Liver (tissue), 9 donors: ENCODE measurements around the gene C10orf62. TPM values are rescaled to one million over a fixed set of nuclear protein-coding genes. Genes with fewer than 3 reads are reported as not detected.

Source experiments
- DNase-seq: peaks from one replicate; pipeline ENCODE4 v3.0.0-alpha.2; 2017; ENCODE audit warnings: low spot score
- H3K27ac ChIP-seq, 2 donors: one replicate each; pipeline ENCODE4 v1.7.0; 2013; ENCODE audit warnings: inconsistent platforms in 2 of 2, low read length in 2 of 2, control low read depth in 1 of 2, low read depth in 1 of 2, mild to moderate bottlenecking in 1 of 2
- H3K27me3 ChIP-seq, 4 donors: one replicate each; pipeline versions ENCODE4 v1.6.1 to v1.7.0; 2013; ENCODE audit warnings: low read length in 3 of 4, inconsistent platforms in 1 of 4, mild to moderate bottlenecking in 1 of 4, moderate library complexity in 1 of 4; ENCODE audit not compliant: control insufficient read depth in 4 of 4, insufficient read depth in 4 of 4
- H3K36me3 ChIP-seq, 4 donors: one replicate each; pipeline versions ENCODE4 v1.6.1 to v1.7.0; 2013; ENCODE audit warnings: low read length in 3 of 4, mild to moderate bottlenecking in 3 of 4, low read depth in 1 of 4, moderate library complexity in 1 of 4; ENCODE audit not compliant: control insufficient read depth in 4 of 4, insufficient read depth in 3 of 4
- H3K4me1 ChIP-seq, 4 donors: one replicate each; pipeline versions ENCODE4 v1.6.1 to v1.7.0; 2013; ENCODE audit warnings: low read length in 3 of 4, mild to moderate bottlenecking in 3 of 4, moderate library complexity in 1 of 4; ENCODE audit not compliant: control insufficient read depth in 4 of 4, insufficient read depth in 4 of 4
- H3K4me3 ChIP-seq, 3 donors: one replicate each; pipeline versions ENCODE4 v1.6.1 to v1.7.0; 2013; ENCODE audit warnings: low read length in 3 of 3, control low read depth in 1 of 3, low read depth in 1 of 3, mild to moderate bottlenecking in 1 of 3
- H3K9ac ChIP-seq, 2 donors: one replicate each; pipeline ENCODE4 v1.7.0; 2013; ENCODE audit warnings: low read length in 2 of 2, mild to moderate bottlenecking in 2 of 2, moderate library complexity in 2 of 2, control low read depth in 1 of 2, low read depth in 1 of 2
- H3K9me3 ChIP-seq, 4 donors: one replicate each; pipeline versions ENCODE4 v1.6.1 to v1.7.0; 2013; ENCODE audit warnings: low read length in 3 of 4; ENCODE audit not compliant: control insufficient read depth in 4 of 4
- EGR1 ChIP-seq, 2 donors: IDR thresholded peaks; 2 replicates each; pipeline ENCODE4 v1.6.1; 2016 to 2018; ENCODE audit warnings: antibody characterized with exemption in 2 of 2, low read depth in 2 of 2
- FOXA1 ChIP-seq: IDR thresholded peaks from 2 replicates; pipeline ENCODE4 v1.6.1; 2016; ENCODE audit warnings: antibody characterized with exemption
- FOXA2 ChIP-seq: IDR thresholded peaks from 2 replicates; pipeline ENCODE4 v1.6.1; 2016; ENCODE audit warnings: antibody characterized with exemption
- GABPA ChIP-seq, 2 donors: IDR thresholded peaks in 1 of 2; conservative IDR thresholded peaks in 1 of 2; 2 replicates each; pipeline ENCODE4 v1.6.1; 2016; ENCODE audit warnings: antibody characterized with exemption in 2 of 2, mild to moderate bottlenecking in 1 of 2, moderate library complexity in 1 of 2
- HNF4A ChIP-seq, 2 donors: conservative IDR thresholded peaks; 2 replicates each; pipeline ENCODE4 v1.6.1; 2016; ENCODE audit warnings: antibody characterized with exemption in 2 of 2, mild to moderate bottlenecking in 2 of 2
- HNF4G ChIP-seq: IDR thresholded peaks from 2 replicates; pipeline ENCODE4 v1.6.1; 2016; ENCODE audit warnings: antibody characterized with exemption
- NR2F2 ChIP-seq: IDR thresholded peaks from 2 replicates; pipeline ENCODE4 v1.6.1; 2016; ENCODE audit warnings: antibody characterized with exemption
- RAD21 ChIP-seq, 2 donors: IDR thresholded peaks; 2 replicates each; pipeline ENCODE4 v1.6.1; 2016; ENCODE audit warnings: antibody characterized with exemption in 2 of 2, mild to moderate bottlenecking in 2 of 2
- RXRA ChIP-seq, 2 donors: IDR thresholded peaks; 2 replicates each; pipeline ENCODE4 v1.6.1; 2017 to 2018; ENCODE audit warnings: antibody characterized with exemption in 2 of 2, mild to moderate bottlenecking in 1 of 2
- SP1 ChIP-seq: IDR thresholded peaks from 2 replicates; pipeline ENCODE4 v1.6.1; 2018; ENCODE audit warnings: antibody characterized with exemption, mild to moderate bottlenecking
- TAF1 ChIP-seq: conservative IDR thresholded peaks from 2 replicates; pipeline ENCODE4 v1.6.1; 2016; ENCODE audit warnings: antibody characterized with exemption, mild to moderate bottlenecking
- WGBS: extraction: QIAGEN DNeasy Blood & Tissue Kit; methylation state at CpG from one replicate; pipeline ENCODE4 v1.1.7; 2013; 5-methylcytosine and 5-hydroxymethylcytosine counted together
- polyA plus RNA-seq, 2 donors: library from polyadenylated mRNA; stranded (reverse) in 1 of 2; unstranded in 1 of 2; fragments of 200-250 nt in 1 of 2; fragments of >200 nt in 1 of 2; fragmentation: Nextera tagmentation in 1 of 2; extraction: Ambion mirVana in 1 of 2; gene quantifications; one replicate each; pipeline versions ENCODE4 v1.2.1 to v1.2.3, GENCODE V29; 2013 to 2015
- total RNA-seq, 2 donors: library from RNA; depleted of rRNA; stranded (reverse); fragments of >200 nt; gene quantifications; one replicate each; pipeline ENCODE4 v1.2.3, GENCODE V29; 2014
- TF ChIP-seq, protein P1 (sequence below): IDR thresholded peaks from 2 replicates; pipeline ENCODE4 v1.6.1; 2016; ENCODE audit warnings: antibody characterized with exemption
- TF ChIP-seq, protein P2 (sequence below): IDR thresholded peaks from 2 replicates; pipeline ENCODE4 v1.6.1; 2016; ENCODE audit warnings: antibody characterized with exemption
- TF ChIP-seq, protein P3 (sequence below): fragments of 150-350 bp; IDR thresholded peaks from 2 replicates; pipeline ENCODE4 v1.5.1; 2017; ENCODE audit warnings: improper control_type of control experiment, low read depth, low read length; ENCODE audit not compliant: missing input control
- TF ChIP-seq, protein P4 (sequence below): IDR thresholded peaks from 2 replicates; pipeline ENCODE4 v1.6.1; 2016; ENCODE audit warnings: antibody characterized with exemption, mild to moderate bottlenecking
- TF ChIP-seq, protein P5 (sequence below): IDR thresholded peaks from 2 replicates; pipeline ENCODE4 v1.6.1; 2016; ENCODE audit warnings: antibody characterized with exemption
- donor health status: healthy.
- donor health status: healthy.
- donor health status: healthy.
- donor health status: healthy.
- donor health status: healthy.

C10orf62 gene
- total and polyA plus RNA-seq, 4 donors: 0.16 to 3.0 (median 0.41) TPM

DNA sequence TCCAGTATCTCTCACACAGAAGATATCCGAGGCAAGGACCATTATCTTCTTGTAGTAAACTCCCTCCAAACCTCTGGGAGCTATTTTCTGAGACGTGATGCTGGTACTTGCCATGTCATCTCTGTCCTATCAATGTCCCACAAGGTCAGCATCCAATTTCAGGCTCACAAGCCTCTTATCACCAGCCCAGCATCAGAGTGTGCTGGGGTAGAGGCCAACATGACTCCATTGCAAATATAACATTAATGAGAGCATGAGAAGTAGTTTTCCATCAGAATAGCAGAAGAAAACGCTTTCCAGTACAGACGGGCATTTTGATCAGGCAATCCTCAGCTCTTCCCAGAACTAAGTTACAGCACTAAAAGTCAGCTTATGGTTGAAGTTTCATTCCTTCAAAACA is 38.2 kb downstream of the C10orf62 start:
- WGBS: 77% methylated on average over 4 of the region's 4 CpGs
- Histone ChIP-seq H3K27ac (peak overlapping the region in 1 of 2 donors; percentile 9), H3K4me3 (no peak overlapping the region)

DNA sequence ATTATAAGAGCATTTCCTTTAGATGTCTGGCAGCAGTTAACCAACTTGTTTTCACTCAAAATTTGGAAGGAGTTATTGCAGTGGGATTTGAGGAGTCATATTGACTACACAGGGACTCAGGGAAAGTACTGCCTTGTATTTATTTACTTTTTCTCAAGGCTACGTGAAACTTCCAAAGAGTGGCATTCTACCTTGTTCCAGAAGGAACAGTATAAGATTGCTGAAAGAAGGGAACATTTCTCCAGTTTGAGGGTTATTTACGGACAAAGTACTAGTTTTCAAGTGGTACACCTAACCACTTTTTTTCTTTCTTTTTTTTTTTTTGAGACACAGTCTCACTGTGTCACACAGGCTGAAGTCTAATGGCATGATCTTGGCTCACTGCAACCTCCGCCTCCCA is 38.7 kb downstream of the C10orf62 start:
- WGBS: 88% methylated on average over 3 of the region's 3 CpGs
- H3K27ac ChIP-seq: no peak overlapping the region
- TF ChIP-seq FOXA1 (no peak), RXRA (IDR thresholded peaks at IDR 0.05) (no peak), TAF1 (no peak), GABPA (IDR thresholded peaks at IDR 0.05 in 1 of 2, conservative IDR thresholded peaks at IDR 0.05 in 1 of 2) (no peak), EGR1 (IDR thresholded peaks at IDR 0.05; ENCODE audit: low read depth in 2 of 2) (no peak)
- TF ChIP-seq, protein P1, sequence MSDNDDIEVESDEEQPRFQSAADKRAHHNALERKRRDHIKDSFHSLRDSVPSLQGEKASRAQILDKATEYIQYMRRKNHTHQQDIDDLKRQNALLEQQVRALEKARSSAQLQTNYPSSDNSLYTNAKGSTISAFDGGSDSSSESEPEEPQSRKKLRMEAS: no peak
- TF ChIP-seq, protein P2, sequence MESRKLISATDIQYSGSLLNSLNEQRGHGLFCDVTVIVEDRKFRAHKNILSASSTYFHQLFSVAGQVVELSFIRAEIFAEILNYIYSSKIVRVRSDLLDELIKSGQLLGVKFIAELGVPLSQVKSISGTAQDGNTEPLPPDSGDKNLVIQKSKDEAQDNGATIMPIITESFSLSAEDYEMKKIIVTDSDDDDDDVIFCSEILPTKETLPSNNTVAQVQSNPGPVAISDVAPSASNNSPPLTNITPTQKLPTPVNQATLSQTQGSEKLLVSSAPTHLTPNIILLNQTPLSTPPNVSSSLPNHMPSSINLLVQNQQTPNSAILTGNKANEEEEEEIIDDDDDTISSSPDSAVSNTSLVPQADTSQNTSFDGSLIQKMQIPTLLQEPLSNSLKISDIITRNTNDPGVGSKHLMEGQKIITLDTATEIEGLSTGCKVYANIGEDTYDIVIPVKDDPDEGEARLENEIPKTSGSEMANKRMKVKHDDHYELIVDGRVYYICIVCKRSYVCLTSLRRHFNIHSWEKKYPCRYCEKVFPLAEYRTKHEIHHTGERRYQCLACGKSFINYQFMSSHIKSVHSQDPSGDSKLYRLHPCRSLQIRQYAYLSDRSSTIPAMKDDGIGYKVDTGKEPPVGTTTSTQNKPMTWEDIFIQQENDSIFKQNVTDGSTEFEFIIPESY: no peak
- TF ChIP-seq, protein P3, sequence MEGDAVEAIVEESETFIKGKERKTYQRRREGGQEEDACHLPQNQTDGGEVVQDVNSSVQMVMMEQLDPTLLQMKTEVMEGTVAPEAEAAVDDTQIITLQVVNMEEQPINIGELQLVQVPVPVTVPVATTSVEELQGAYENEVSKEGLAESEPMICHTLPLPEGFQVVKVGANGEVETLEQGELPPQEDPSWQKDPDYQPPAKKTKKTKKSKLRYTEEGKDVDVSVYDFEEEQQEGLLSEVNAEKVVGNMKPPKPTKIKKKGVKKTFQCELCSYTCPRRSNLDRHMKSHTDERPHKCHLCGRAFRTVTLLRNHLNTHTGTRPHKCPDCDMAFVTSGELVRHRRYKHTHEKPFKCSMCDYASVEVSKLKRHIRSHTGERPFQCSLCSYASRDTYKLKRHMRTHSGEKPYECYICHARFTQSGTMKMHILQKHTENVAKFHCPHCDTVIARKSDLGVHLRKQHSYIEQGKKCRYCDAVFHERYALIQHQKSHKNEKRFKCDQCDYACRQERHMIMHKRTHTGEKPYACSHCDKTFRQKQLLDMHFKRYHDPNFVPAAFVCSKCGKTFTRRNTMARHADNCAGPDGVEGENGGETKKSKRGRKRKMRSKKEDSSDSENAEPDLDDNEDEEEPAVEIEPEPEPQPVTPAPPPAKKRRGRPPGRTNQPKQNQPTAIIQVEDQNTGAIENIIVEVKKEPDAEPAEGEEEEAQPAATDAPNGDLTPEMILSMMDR: no peak
- DNase-seq: no peak
- H3K36me3 ChIP-seq: no peaks in the 10 kb centered on the region
- H3K27me3 ChIP-seq: no peaks in the 10 kb centered on the region
- no peaks in the 10 kb centered on the region for H3K9me3 ChIP-seq
- H3K9ac ChIP-seq: no peak overlapping the region
- H3K4me1 ChIP-seq: peaks cover 0 to 8% (median 4%) of the 10 kb centered on the region in 4 donors
- no peak overlapping the region for H3K4me3 ChIP-seq

More for the DNA sequence above, 38.2 kb downstream of the C10orf62 start:
- no peaks in the 10 kb centered on the region for H3K9me3 ChIP-seq
- no peak for DNase-seq
- TF ChIP-seq, protein P1: no peak
- TF ChIP-seq FOXA1 (no peak), NR2F2 (no peak), HNF4A (conservative IDR thresholded peaks at IDR 0.05) (no peak), GABPA (IDR thresholded peaks at IDR 0.05 in 1 of 2, conservative IDR thresholded peaks at IDR 0.05 in 1 of 2) (no peak), EGR1 (IDR thresholded peaks at IDR 0.05; ENCODE audit: low read depth in 2 of 2) (no peak), SP1 (no peak), FOXA2 (no peak), HNF4G (no peak), RAD21 (IDR thresholded peaks at IDR 0.05) (no peak), TAF1 (no peak)
- TF ChIP-seq, protein P3: no peak
- TF ChIP-seq, protein P4, sequence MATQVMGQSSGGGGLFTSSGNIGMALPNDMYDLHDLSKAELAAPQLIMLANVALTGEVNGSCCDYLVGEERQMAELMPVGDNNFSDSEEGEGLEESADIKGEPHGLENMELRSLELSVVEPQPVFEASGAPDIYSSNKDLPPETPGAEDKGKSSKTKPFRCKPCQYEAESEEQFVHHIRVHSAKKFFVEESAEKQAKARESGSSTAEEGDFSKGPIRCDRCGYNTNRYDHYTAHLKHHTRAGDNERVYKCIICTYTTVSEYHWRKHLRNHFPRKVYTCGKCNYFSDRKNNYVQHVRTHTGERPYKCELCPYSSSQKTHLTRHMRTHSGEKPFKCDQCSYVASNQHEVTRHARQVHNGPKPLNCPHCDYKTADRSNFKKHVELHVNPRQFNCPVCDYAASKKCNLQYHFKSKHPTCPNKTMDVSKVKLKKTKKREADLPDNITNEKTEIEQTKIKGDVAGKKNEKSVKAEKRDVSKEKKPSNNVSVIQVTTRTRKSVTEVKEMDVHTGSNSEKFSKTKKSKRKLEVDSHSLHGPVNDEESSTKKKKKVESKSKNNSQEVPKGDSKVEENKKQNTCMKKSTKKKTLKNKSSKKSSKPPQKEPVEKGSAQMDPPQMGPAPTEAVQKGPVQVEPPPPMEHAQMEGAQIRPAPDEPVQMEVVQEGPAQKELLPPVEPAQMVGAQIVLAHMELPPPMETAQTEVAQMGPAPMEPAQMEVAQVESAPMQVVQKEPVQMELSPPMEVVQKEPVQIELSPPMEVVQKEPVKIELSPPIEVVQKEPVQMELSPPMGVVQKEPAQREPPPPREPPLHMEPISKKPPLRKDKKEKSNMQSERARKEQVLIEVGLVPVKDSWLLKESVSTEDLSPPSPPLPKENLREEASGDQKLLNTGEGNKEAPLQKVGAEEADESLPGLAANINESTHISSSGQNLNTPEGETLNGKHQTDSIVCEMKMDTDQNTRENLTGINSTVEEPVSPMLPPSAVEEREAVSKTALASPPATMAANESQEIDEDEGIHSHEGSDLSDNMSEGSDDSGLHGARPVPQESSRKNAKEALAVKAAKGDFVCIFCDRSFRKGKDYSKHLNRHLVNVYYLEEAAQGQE: no peak
- TF ChIP-seq, protein P5, sequence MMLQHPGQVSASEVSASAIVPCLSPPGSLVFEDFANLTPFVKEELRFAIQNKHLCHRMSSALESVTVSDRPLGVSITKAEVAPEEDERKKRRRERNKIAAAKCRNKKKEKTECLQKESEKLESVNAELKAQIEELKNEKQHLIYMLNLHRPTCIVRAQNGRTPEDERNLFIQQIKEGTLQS: no peak
- peaks cover 0 to 8% (median 3%) of the 10 kb centered on the region in 4 donors for H3K4me1 ChIP-seq
- no peak overlapping the region for H3K9ac ChIP-seq
- no peaks in the 10 kb centered on the region for H3K27me3 ChIP-seq
- no peaks in the 10 kb centered on the region for H3K36me3 ChIP-seq
